ENCODE results near the gene MACROD2.

Gene MACROD2

GRCh38 chr20:15220009-15220656, 1224.8 kb downstream of the MACROD2 start:
- DNase-seq (ENCODE audit: low read depth in 2 of 2) = no peak

- DNase-seq (ENCODE audit: low read depth in 2 of 2) = no peak
These were observed 1225.7 kb downstream of the MACROD2 start for GRCh38 chr20:15220778-15221565.

GRCh38 chr20:15222502-15223330, 1227.4 kb downstream of the MACROD2 start:
- DNase-seq (ENCODE audit: low read depth in 2 of 2) = no peak

- DNase-seq (ENCODE audit: low read depth in 2 of 2) = no peak
These were observed 1228.9 kb downstream of the MACROD2 start for GRCh38 chr20:15224199-15224598.

GRCh38 chr20:15227102-15227501, 1231.8 kb downstream of the MACROD2 start:
- DNase-seq (ENCODE audit: low read depth in 2 of 2) = no peak

GRCh38 chr20:15232243-15232642, 1236.9 kb downstream of the MACROD2 start:
- no peak for DNase-seq (ENCODE audit: low read depth in 2 of 2)

- DNase-seq (ENCODE audit: low read depth in 2 of 2) = no peak
These were observed 1240.3 kb downstream of the MACROD2 start for GRCh38 chr20:15235471-15236198.

GRCh38 chr20:15236812-15237211, 1241.5 kb downstream of the MACROD2 start:
- no peak for DNase-seq (ENCODE audit: low read depth in 2 of 2)

GRCh38 chr20:15239542-15240206, 1244.4 kb downstream of the MACROD2 start:
- no peak for DNase-seq (ENCODE audit: low read depth in 2 of 2)

GRCh38 chr20:15240801-15241200, 1245.5 kb downstream of the MACROD2 start:
- DNase-seq (ENCODE audit: low read depth in 2 of 2) = no peak

- DNase-seq (ENCODE audit: low read depth in 2 of 2) = no peak
These were observed 1246.4 kb downstream of the MACROD2 start for GRCh38 chr20:15241681-15242080.

GRCh38 chr20:15242773-15243172, 1247.5 kb downstream of the MACROD2 start:
- no peak for DNase-seq (ENCODE audit: low read depth in 2 of 2)

GRCh38 chr20:15245896-15246295, 1250.6 kb downstream of the MACROD2 start:
- DNase-seq (ENCODE audit: low read depth in 2 of 2) = no peak

GRCh38 chr20:15248618-15249395, 1253.5 kb downstream of the MACROD2 start:
- DNase-seq (ENCODE audit: low read depth in 2 of 2) = no peak

- DNase-seq (ENCODE audit: low read depth in 2 of 2) = no peak
These were observed 1255.9 kb downstream of the MACROD2 start for GRCh38 chr20:15251171-15251570.

GRCh38 chr20:15252304-15252703, 1257.0 kb downstream of the MACROD2 start:
- DNase-seq (ENCODE audit: low read depth in 2 of 2) = no peak

GRCh38 chr20:15253431-15253830, 1258.1 kb downstream of the MACROD2 start:
- DNase-seq (ENCODE audit: low read depth in 2 of 2) = no peak

- DNase-seq (ENCODE audit: low read depth in 2 of 2) = no peak
These were observed 1261.6 kb downstream of the MACROD2 start for GRCh38 chr20:15256676-15257568.

- no peak for DNase-seq (ENCODE audit: low read depth in 2 of 2)
These were observed 1262.2 kb downstream of the MACROD2 start for GRCh38 chr20:15257569-15257870.
